Stomach (tissue), 4 donors: ENCODE results near the gene JPH3.

Experiments used
- CTCF ChIP-seq, 7 experiments: fragments of 450-650 bp in 4 of 7; fragments of 200-600 bp in 3 of 7; sonication (generic) in 3 of 7; IDR thresholded peaks; one replicate each; pipeline ENCODE4 v1.5.1; 2016 to 2019; ENCODE audit warnings: antibody characterized with exemption in 7 of 7, control low read depth in 2 of 7, mild to moderate bottlenecking in 1 of 7
- POLR2A ChIP-seq, 4 donors: fragments of 450-650 bp; IDR thresholded peaks; one replicate each; pipeline ENCODE4 v1.6.1; 2016; ENCODE audit warnings: antibody characterized with exemption in 4 of 4, control low read depth in 2 of 4, mild to moderate bottlenecking in 1 of 4, moderate library complexity in 1 of 4

GRCh38 chr16:87564524-87564778, 37.9 kb upstream of the JPH3 start:
- TF ChIP-seq CTCF (IDR thresholded peaks at IDR 0.05) (no peak), POLR2A (IDR thresholded peaks at IDR 0.05) (no peak)
